ENCODE data around the gene CYP26C1.

DNA sequence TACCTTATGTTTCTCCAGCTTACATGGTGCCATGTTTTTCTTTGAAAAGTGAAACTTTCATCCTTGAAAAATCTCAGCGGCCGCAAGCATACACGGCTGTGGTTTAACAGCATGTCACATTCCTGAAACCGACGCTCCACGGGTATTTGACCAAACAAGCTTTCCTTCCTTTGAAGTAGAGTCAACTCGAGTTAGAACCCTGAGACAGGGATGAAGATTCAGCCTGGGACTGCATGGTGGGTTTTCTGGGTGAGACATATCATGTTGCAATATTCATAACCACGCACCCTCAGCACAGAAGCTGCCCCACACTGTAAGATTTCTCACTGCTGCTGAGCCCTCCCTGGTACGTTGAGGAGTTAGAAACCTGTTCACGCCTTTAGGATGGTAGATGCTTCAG is 21.2 kb downstream of the CYP26C1 start:
- TF ChIP-seq EZH2 (IDR thresholded peaks at IDR 0.05; ENCODE audit: low read depth) (no peak), CTCF (conservative IDR thresholded peaks at IDR 0.05) (no peak)

Measured in PC-9 (cell line).